NCI-H526 (cell line): ENCODE measurements around the gene PRKG1.

ENCODE experiments used
- DNase-seq, 2 experiments: peaks; one replicate each; lab custom pipeline; 2025; lab: John Stamatoyannopoulos, UW

PRKG1 gene

DNA sequence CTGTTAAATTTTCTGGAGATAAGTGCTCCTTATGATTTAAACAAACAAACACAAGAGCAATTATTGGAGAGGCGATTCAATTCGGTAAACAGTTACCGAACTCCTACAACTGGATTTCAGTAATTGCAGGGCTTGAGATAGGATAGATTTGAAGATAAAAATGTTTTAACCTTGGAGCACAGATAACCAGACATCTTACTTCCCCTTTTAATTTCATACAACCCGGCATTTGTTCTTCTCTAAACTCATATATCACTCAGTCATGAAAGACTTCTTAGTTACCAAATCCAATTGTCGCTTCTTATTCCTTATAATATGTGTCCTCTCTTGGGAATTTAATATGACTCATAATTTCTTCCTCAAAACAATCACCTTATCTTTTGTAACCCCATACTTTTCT, 861.1 kb downstream of the PRKG1 start:
- DNase-seq, result no peak

DNA sequence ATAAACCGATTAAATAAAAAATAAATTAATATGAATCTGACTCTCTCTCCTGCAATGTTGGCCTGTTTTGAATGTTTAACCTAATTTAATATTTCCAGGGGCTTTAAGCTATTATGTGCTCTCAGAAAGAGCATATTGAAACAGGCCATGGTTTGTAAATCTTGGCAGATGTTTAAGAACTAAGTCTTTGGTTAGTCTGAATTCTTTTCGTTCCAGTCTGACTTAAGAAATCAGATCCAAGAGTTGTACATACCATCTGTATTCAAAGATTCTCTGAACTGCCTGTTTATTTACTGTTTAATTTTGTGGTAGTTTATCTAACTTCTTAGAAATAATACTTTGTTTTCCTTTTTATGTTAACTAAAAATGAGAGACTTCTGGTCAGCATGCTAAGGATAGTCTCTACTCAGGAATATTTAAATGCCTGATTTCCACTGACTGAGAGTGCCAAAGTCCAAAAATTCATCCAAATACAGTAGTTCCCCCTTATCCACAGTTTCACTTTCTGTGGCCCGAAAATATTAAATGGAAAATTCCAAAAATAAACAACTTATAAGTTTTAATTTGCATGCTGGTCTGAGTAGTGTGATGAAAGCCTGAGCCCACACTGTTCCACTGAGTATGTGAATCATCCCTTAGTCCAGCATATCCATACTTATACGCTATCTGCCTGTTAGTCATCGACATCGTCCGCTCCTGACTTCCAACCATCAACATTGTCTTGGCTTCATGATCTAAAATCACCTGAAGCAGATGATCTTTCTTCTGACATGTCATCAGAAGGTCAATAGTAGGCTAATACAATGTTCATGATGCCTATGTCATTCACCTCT, 863.2 kb downstream of the PRKG1 start:
- no peak for DNase-seq

DNA sequence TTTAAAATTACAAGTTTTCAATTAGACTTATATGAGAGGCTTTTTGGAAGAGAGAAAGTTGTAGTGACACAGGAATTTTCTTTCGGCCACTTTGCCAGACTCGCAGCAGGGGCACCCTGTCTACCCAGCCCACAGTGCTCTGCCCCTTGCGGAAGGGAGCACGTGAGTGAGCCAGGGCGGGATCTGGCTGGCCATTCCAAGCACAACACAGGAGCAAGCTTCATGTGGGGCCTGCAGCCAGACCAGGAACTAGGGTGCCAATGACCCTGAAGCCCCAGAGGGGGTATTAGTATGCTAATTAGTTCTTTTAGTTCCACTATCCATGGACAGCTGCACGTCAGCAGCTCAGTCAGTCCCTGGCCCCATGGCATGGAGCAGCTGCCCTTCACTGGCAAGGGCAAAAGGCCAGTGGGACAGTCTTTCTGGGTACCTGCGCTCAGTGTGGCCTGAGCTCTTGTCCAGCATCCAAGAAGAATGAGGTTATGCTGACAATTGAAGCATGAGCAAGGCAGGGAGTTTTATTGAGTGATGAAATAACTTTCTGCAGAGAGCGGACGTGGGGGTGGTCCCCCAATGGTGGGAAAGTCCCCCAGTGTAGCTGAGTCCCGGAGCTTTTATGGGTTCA, 876.2 kb downstream of the PRKG1 start:
- no peak for DNase-seq

DNA sequence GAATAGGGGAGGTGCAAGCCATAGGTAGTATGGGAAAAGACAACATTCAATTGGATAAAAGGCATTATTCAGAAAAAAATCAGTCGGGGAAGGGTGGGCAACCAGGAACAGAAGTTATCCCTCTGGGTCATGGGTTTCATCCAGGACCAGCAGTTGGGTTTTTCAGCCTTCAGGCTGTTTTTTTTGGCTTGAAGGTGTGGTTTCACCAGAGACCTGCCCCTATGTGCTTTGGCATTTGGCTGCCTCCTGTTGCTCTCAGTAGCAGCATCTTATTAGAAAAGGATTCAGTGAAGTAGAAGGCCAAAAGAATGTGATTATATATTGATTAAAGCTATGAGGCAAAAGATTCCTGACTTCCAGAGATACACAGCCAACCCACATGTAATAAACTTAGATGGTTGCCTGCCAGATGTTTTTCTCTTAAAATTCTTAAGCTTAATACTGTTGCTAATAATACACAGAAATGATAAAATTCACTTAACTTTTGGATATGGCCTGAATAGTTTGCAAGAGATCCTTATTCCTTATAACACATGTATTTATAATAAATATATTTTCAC, 876.8 kb downstream of the PRKG1 start:
- DNase-seq, result no peak

GRCh38 chr10:51951601-51952000, 877.3 kb downstream of the PRKG1 start:
- no peak for DNase-seq

DNA sequence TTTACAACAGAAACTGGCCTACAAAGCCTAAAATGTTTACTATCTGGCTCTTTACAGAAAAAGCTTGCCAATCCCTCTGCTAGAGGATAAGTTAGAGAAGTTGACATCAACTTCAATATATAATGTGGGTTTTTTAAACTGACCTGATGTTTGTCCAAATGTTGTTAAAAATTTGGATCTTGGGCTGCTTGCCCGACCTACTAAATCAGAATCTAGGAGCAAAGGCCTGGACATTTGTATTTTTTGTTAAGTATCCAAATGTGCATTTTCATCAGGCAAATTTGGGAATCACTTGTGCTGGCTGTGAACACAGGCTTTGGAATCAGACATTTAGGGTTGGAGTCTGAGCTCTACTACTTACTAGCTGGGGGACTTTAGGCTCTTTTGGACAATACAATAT, 877.8 kb downstream of the PRKG1 start:
- DNase-seq, result no peak

DNA sequence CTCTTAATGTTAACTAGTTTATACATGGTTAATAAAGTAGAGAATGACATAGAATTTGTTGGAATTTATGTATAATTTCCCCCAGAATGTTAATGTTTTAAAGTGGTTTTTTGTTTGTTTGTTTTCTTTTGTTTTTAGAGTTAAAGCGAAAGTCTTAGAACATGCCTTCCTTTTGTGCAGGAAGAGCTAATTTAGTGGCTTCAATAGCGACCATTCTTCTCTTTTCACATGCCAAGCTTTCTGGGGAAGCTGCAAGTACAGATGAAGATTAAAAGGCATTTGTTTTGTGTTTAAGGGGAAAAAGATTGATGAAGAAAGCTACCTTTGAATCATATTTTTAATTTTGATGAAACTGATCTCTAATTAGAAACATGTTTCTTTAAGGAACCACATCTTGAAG, 881.4 kb downstream of the PRKG1 start:
- DNase-seq, result no peak

GRCh38 chr10:51956822-51957221, 882.5 kb downstream of the PRKG1 start:
- no peak for DNase-seq

DNA sequence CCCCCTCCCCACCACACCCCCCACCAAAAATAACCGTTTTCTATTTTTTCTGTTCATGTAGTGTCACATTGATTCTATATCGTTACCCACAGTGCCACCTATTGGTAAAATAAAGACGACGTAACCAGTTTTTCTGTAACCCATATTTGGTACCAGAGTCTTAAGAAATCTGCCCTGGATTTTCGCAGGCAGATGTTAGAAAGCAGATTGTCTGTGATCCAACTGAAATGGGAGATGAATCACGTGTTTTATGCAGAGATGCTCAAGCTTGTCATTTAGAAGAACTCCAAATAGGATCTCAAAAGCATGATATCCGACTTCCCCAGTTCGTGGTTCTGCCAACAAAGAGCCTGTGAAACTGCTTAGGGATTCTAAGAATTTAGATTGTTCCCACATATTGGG, 886.2 kb downstream of the PRKG1 start:
- DNase-seq, result peak in 1 of 2 experiments; percentile 31

- no peak for DNase-seq
Observed at GRCh38 chr10:51961401-51961800, 887.1 kb downstream of the PRKG1 start.

DNA sequence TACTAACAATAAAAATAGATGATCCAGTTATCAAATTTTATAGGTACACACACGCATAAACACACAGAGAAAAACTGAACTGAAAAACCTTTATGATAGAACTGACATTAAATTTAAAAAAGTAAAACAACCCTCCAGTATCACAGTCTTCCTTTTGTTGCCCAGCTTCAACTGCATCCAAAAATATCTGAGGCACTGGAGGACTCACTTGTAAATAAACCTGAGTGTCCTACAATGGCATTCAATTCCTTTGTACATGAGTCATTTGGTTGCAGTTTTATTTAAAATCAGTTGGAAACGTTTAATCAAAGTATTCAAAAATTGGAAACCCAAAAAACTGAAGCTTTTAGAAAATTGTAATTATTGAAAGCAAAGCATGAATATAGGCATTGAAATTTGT, 890.3 kb downstream of the PRKG1 start:
- no peak for DNase-seq

DNA sequence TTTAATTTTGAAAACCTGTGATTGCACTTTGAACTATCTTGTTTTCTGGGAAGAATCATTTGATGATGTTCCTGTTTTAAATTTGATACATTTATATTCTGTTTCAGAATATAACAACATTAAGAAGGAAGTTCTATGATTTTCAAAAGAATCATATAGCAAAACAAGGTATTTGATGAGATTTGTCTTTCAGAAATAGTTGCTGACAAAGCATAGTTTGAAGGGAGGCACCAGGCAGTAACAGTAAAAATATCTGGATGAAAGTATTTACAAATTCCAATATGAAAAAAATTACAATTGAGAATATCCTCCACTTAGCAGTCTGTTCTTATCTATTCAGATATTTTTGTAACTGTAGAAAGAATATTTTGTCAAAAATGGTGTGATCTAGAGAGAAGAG, 891.2 kb downstream of the PRKG1 start:
- no peak for DNase-seq

DNA sequence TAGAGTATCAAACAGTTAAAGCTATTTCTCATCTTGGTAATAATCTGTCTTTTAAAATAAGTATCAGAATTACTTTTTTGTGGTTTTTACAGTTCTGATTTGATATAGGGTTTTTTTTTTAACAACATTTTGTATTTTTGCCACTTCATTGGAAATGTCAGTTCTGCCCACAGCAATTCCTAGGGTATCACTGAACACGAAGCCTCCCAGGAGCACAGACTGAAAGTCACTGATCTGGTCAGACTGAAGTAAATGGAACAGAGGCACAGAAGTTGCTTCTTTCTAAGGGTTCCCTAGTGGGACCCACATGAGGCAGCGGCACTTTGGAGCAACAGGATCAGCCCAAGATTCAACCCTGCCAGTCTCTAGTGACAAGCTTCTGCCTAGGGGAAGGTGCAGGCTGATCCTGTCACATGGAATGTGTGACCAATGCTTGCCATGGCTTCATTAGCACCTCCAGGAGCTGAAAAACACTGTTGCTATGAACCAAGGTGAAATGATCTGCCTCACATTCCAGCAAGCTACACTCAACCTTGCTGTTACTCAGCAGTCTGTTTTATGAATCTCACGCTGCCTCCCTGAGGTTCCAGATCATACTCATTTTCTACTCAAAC, 898.6 kb downstream of the PRKG1 start:
- no peak for DNase-seq

- DNase-seq, result no peak
Observed at GRCh38 chr10:51980752-51981151, 906.5 kb downstream of the PRKG1 start.

GRCh38 chr10:51981731-51982130, 907.4 kb downstream of the PRKG1 start:
- no peak for DNase-seq

DNA sequence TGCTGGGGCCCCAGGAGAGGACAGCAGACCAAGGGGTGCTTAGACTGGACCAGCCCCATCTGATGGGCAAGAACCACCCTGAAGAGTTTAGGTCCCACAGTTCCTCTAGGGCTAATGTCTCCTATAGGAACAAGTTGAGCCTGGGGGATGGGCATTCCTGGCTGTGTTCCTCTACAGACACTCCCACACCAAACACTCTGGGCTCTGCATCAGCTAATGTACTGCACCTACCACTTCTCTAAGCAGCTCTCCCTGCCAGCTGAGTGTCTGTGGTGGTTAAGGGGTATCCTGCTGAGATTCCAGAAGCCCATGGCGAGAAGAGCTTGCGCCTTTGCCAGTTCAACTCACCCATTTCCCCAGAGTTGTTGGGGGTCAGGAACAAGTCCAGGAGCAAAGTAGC, 909.2 kb downstream of the PRKG1 start:
- DNase-seq, result no peak

GRCh38 chr10:51985336-51985735, 911.0 kb downstream of the PRKG1 start:
- no peak for DNase-seq

- no peak for DNase-seq
Observed at GRCh38 chr10:51986516-51986915, 912.2 kb downstream of the PRKG1 start.

DNA sequence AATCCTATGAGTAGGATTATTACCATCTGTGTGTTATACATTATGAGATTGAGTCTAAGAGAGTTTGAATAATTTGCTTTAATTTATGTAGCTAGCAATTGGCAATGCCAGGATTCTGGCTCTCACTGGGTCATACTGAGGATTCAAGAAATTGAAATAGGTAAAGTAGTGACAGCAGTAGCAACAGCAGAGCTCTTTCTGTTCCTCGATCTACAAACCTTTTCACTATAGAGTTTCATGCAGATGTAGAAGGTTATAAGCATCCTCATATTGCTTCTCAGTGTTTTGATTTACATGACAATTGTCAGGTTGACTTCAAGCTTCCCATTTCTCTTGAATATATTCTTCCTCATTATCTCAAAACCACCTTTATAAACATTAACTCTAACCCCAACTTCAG, 919.2 kb downstream of the PRKG1 start:
- no peak for DNase-seq

DNA sequence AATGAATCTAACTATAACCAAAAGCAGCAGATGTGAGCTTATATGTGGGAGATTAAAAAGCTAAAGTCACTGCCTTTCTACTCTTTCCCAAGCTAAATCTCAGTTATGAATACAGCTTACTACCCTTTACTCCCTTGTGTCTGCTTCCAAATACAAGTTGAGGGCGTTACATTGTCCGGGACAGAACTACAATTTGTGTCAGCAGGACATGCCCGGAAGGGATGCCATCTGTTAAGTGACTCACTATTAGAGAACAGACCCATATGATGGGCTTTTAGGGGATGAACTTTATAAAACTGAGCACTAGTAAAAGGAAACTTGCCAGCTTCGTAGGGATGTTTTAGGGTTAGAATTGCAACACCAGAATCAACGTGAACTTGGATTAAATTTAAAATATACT, 924.8 kb downstream of the PRKG1 start:
- no peak for DNase-seq

GRCh38 chr10:52004342-52004949, 930.2 kb downstream of the PRKG1 start:
- peak in 1 of 2 experiments; percentile 12 for DNase-seq

DNA sequence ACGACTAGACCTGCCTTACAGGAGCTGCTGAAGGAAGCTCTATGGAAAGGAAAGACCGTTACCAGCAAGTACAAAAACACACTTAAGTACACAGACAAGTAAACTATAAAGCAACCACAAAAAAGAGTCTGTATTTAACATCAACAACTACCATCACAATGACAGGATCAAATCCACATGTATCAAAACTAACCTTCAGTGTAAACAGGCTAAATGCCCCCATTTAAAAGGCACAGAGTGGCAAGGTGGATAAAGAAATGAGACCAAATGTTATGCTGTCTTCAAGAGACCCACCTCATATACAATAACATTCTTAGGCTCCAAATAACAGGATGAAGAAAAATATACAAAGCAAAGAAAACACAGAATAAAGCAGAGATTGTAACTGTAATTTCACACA, 932.8 kb downstream of the PRKG1 start:
- no peak for DNase-seq

- no peak for DNase-seq
Observed at GRCh38 chr10:52011118-52011517, 936.8 kb downstream of the PRKG1 start.
